K562 (cell line): ENCODE data around the gene ZSCAN22. TPM values are rescaled to one million over a fixed set of nuclear protein-coding genes. Genes with fewer than 3 reads are reported as not detected.

Source experiments
- ARID2 ChIP-seq: fragments of 450-650 bp; IDR thresholded peaks from 2 replicates; pipeline ENCODE4 v1.6.1; 2017; ENCODE audit warnings: antibody characterized with exemption, mild to moderate bottlenecking
- BHLHE40 ChIP-seq: IDR thresholded peaks from 2 replicates; pipeline ENCODE4 v1.6.1; 2011; ENCODE audit warnings: low read length, improper control_type of control experiment
- DEAF1 ChIP-seq: fragments of 450-650 bp; formaldehyde crosslinking; IDR thresholded peaks from 2 replicates; pipeline ENCODE4 v1.4.0; 2020; ENCODE audit warnings: mild to moderate bottlenecking, moderate library complexity
- E2F1 ChIP-seq: sonication (generic); formaldehyde crosslinking; IDR thresholded peaks from 2 replicates; pipeline ENCODE4 v1.8.1; 2023; ENCODE audit warnings: mild to moderate bottlenecking, missing genetic modification reagents, moderate library complexity
- ELF1 ChIP-seq: fragments of 200-800 bp; sonication (Bioruptor generic); IDR thresholded peaks from 2 replicates; pipeline ENCODE4 v1.6.1; 2016; ENCODE audit warnings: missing genetic modification characterization, missing compliant biosample characterization
- ERF ChIP-seq: fragments of 450-650 bp; formaldehyde crosslinking; IDR thresholded peaks from 2 replicates; pipeline ENCODE4 v1.4.0; 2020; ENCODE audit warnings: mild to moderate bottlenecking, mixed read lengths
- FOXK2 ChIP-seq, 2 experiments: fragments of 450-650 bp; IDR thresholded peaks in 1 of 2; conservative IDR thresholded peaks in 1 of 2; 2 replicates each; pipeline ENCODE4 v1.6.1; 2016; ENCODE audit warnings: low read depth in 2 of 2, mild to moderate bottlenecking in 1 of 2
- GTF3C2 ChIP-seq: IDR thresholded peaks from 3 replicates; pipeline ENCODE4 v1.6.1; 2011; ENCODE audit warnings: borderline replicate concordance, mild to moderate bottlenecking, moderate library complexity; ENCODE audit not compliant: insufficient read length; ENCODE audit errors: extremely low read depth
- NR1H2 ChIP-seq: sonication (generic); formaldehyde crosslinking; IDR thresholded peaks from 2 replicates; pipeline ENCODE4 v1.4.0; 2020; ENCODE audit warnings: mild to moderate bottlenecking, missing genetic modification reagents
- PCBP2 ChIP-seq: fragments of 200-400 bp; formaldehyde crosslinking; IDR thresholded peaks from 2 replicates; pipeline ENCODE4 v1.6.1; 2018; ENCODE audit warnings: low read length, low read depth, mild to moderate bottlenecking, moderate library complexity; ENCODE audit not compliant: poor library complexity, severe bottlenecking
- U2AF2 ChIP-seq: fragments of 200-400 bp; formaldehyde crosslinking; optimal IDR thresholded peaks from 2 replicates; pipeline ENCODE3; 2017; ENCODE audit warnings: low read depth, mild to moderate bottlenecking, low read length
- ZBTB34 ChIP-seq: fragments of 250-450 bp; sonication (Bioruptor Pico); IDR thresholded peaks from 2 replicates; pipeline ENCODE4 v1.8.0; 2021; ENCODE audit warnings: mild to moderate bottlenecking, moderate library complexity
- ZNF174 ChIP-seq: fragments of 250-450 bp; sonication (Bioruptor Pico); IDR thresholded peaks from 2 replicates; pipeline ENCODE4 v1.4.0; 2020; ENCODE audit warnings: mild to moderate bottlenecking
- ZNF175 ChIP-seq: fragments of 200-800 bp; sonication (Bioruptor generic); IDR thresholded peaks from 2 replicates; pipeline ENCODE4 v1.6.1; 2016; ENCODE audit warnings: low read depth, mild to moderate bottlenecking, missing genetic modification characterization, missing compliant biosample characterization
- ZNF449 ChIP-seq: fragments of 250-450 bp; sonication (Bioruptor Pico); IDR thresholded peaks from 2 replicates; pipeline ENCODE4 v1.8.0; 2022; ENCODE audit warnings: moderate library complexity, mild to moderate bottlenecking, inconsistent platforms
- ZNF584 ChIP-seq: fragments of 200-800 bp; sonication (Bioruptor generic); IDR thresholded peaks from 2 replicates; pipeline ENCODE4 v1.6.1; 2016; ENCODE audit warnings: low read depth, mild to moderate bottlenecking, missing genetic modification characterization, missing compliant biosample characterization
- ZNF589 ChIP-seq: fragments of 200-800 bp; sonication (Bioruptor generic); IDR thresholded peaks from 2 replicates; pipeline ENCODE4 v1.6.1; 2016; ENCODE audit warnings: low read depth, missing genetic modification characterization, missing compliant biosample characterization
- polyA plus RNA-seq, 8 experiments: library from polyadenylated mRNA; depleted of rRNA in 4 of 8; stranded (reverse) in 5 of 8; unstranded in 3 of 8; fragments of >200 nt; fragmentation: Nextera tagmentation in 2 of 8; fragmentation: Illumina TruSeq in 1 of 8; extraction: Ambion mirVana in 2 of 8; extraction: Trizol in 1 of 8; gene quantifications; 2 replicates each; pipeline versions ENCODE4 v1.2.1 to v1.2.3, GENCODE V29; 2011 to 2014; ENCODE audit warnings: inconsistent platforms in 1 of 8, missing spikeins in 1 of 8
- total RNA-seq, 7 experiments: library from RNA; depleted of rRNA in 6 of 7; stranded (reverse); fragments of >200 nt in 6 of 7; fragmentation: Illumina TruSeq in 2 of 7; extraction: Trizol in 2 of 7; gene quantifications; 2 replicates each; pipeline versions ENCODE4 v1.2.1 to v1.2.3, GENCODE V29; 2011 to 2021; ENCODE audit warnings: low replicate concordance in 1 of 7

Gene ZSCAN22
- total and polyA plus RNA-seq, 9 of the 15 experiments (the other 6 are each of a cell fraction or from before 2014, with no cell fraction given) = 0.98 to 5.3 (median 3.0) TPM

- TF ChIP-seq U2AF2 (no peak), DEAF1 (CRISPR knock-in tag) (no peak), ELF1 (tag) (no peak; the same call in 1 of the 2 replicates), FOXK2 (conservative IDR thresholded peaks at IDR 0.05 in 1 of 2, IDR thresholded peaks at IDR 0.05 in 1 of 2; ENCODE audit: low read depth in 2 of 2) (no peak), PCBP2 (no peak), GTF3C2 (no peak), ZBTB34 (CRISPR knock-in tag) (no peak), ZNF589 (CRISPR knock-in tag) (0 out of 2 replicates have a peak, but pooled peaks have one; percentile 3), ZNF174 (CRISPR knock-in tag) (no peak), NR1H2 (CRISPR knock-in tag) (no peak), ZNF175 (CRISPR knock-in tag) (peak; percentile 1; the same call in 1 of the 2 replicates), ERF (0 out of 2 replicates have a peak, but pooled peaks have one; percentile 35), ZNF584 (CRISPR knock-in tag) (no peak), BHLHE40 (no peak), ARID2 (no peak), ZNF449 (0 out of 2 replicates have a peak, but pooled peaks have one; percentile 12), E2F1 (CRISPR knock-in tag) (no peak)
Observed at GRCh38 chr19:58277748-58278540, 48.9 kb upstream of the ZSCAN22 start (continued).
